ENCODE measurements around the gene KIAA1549.

- TF ChIP-seq, protein P1, sequence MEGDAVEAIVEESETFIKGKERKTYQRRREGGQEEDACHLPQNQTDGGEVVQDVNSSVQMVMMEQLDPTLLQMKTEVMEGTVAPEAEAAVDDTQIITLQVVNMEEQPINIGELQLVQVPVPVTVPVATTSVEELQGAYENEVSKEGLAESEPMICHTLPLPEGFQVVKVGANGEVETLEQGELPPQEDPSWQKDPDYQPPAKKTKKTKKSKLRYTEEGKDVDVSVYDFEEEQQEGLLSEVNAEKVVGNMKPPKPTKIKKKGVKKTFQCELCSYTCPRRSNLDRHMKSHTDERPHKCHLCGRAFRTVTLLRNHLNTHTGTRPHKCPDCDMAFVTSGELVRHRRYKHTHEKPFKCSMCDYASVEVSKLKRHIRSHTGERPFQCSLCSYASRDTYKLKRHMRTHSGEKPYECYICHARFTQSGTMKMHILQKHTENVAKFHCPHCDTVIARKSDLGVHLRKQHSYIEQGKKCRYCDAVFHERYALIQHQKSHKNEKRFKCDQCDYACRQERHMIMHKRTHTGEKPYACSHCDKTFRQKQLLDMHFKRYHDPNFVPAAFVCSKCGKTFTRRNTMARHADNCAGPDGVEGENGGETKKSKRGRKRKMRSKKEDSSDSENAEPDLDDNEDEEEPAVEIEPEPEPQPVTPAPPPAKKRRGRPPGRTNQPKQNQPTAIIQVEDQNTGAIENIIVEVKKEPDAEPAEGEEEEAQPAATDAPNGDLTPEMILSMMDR (IDR thresholded peaks at IDR 0.05), result no peak
- TF ChIP-seq POLR2A (IDR thresholded peaks at IDR 0.05), result no peak
Observed at GRCh38 chr7:138852469-138852868, 128.7 kb downstream of the KIAA1549 start.

All from testis (tissue), 2 donors.